ENCODE results near the gene NT5C3B.

The NT5C3B gene

GRCh38 chr17:41813699-41814124 lies 22.3 kb downstream of the NT5C3B start:
- DNase-seq (ENCODE audit: low read depth), result no peak
- H3K4me3 ChIP-seq (ENCODE audit: low read length), result peak overlapping the region; percentile 63
- TF ChIP-seq CTCF (conservative IDR thresholded peaks at IDR 0.05; ENCODE audit: low read depth, low read length), result no peak

DNA sequence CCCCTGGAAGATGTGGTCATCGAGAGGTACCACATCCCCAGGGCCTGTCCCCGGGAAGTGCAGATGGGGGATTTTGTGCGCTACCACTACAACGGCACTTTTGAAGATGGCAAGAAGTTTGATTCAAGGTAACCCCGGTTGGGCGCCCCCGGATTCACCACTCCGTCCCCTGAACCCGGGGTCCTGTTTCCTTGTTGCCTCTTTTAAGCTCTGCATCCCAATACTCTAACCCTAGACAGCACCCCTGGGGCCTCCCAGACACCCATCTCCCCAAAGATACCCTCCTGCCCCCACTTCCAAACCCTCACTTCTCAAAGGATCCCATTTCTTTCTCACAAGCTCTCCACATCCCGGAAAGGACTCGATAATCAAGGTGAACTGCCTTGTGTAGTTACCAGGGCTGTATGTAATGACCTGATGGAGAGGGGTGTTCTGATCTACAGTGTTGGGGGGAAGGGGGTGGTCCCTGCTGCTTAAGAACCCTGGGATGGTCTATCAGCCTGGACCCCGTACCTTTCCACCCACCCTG lies 22.8 kb downstream of the NT5C3B start:
- no peak for DNase-seq (ENCODE audit: low read depth)
- peak overlapping the region; percentile 63 for H3K4me3 ChIP-seq (ENCODE audit: low read length)

GRCh38 chr17:41812381-41813151 lies 23.5 kb downstream of the NT5C3B start, which contains the start of gene FKBP10:
FKBP10 (plus strand) TSS chr17:41813004; CDS start chr17:41813035, 31 bp downstream.
- DNase-seq (ENCODE audit: low read depth), result peak; percentile 41
- H3K4me3 ChIP-seq (ENCODE audit: low read length), result peak within 1 kb of the TSS; percentile 63
- TF ChIP-seq CTCF (conservative IDR thresholded peaks at IDR 0.05; ENCODE audit: low read depth, low read length), result no peak

More for the DNA sequence above, 22.8 kb downstream of the NT5C3B start:
- no peak for TF ChIP-seq CTCF (conservative IDR thresholded peaks at IDR 0.05; ENCODE audit: low read depth, low read length)

- TF ChIP-seq CTCF (conservative IDR thresholded peaks at IDR 0.05; ENCODE audit: low read depth, low read length), result peak; percentile 65
- DNase-seq (ENCODE audit: low read depth), result no peak
Measured at GRCh38 chr17:41811549-41812380, 24.3 kb downstream of the NT5C3B start, which contains the start of gene P3H4. P3H4 (minus strand) TSS chr17:41811949; CDS start chr17:41811915, 34 bp downstream.

GRCh38 chr17:41810659-41811548 lies 25.1 kb downstream of the NT5C3B start:
- DNase-seq (ENCODE audit: low read depth), result no peak
- no peak for TF ChIP-seq CTCF (conservative IDR thresholded peaks at IDR 0.05; ENCODE audit: low read depth, low read length)
- H3K4me3 ChIP-seq (ENCODE audit: low read length), result peak overlapping the region; percentile 63

More at GRCh38 chr17:41811549-41812380, 24.3 kb downstream of the NT5C3B start, which contains the start of gene P3H4:
- H3K4me3 ChIP-seq (ENCODE audit: low read length), result peak within 1 kb of the TSS; percentile 63

Data from retinal pigment epithelial cell (primary cell).